Testis (tissue), 2 donors: ENCODE data around the gene PGC.

ENCODE experiments used
- POLR2A ChIP-seq: fragments of 450-650 bp; IDR thresholded peaks from one replicate; pipeline ENCODE4 v1.6.1; 2017; ENCODE audit warnings: antibody characterized with exemption, mild to moderate bottlenecking, moderate library complexity
- TF ChIP-seq, protein P1 (sequence below), 3 experiments: fragments of 450-650 bp in 2 of 3; fragments of 200-600 bp in 1 of 3; sonication (generic) in 1 of 3; IDR thresholded peaks; one replicate each; pipeline ENCODE4 v1.5.1; 2016 to 2019; ENCODE audit warnings: antibody characterized with exemption in 3 of 3, mild to moderate bottlenecking in 2 of 3, moderate library complexity in 1 of 3

GRCh38 chr6:41769376-41769775 is 22.2 kb upstream of the PGC start:
- TF ChIP-seq, protein P1, sequence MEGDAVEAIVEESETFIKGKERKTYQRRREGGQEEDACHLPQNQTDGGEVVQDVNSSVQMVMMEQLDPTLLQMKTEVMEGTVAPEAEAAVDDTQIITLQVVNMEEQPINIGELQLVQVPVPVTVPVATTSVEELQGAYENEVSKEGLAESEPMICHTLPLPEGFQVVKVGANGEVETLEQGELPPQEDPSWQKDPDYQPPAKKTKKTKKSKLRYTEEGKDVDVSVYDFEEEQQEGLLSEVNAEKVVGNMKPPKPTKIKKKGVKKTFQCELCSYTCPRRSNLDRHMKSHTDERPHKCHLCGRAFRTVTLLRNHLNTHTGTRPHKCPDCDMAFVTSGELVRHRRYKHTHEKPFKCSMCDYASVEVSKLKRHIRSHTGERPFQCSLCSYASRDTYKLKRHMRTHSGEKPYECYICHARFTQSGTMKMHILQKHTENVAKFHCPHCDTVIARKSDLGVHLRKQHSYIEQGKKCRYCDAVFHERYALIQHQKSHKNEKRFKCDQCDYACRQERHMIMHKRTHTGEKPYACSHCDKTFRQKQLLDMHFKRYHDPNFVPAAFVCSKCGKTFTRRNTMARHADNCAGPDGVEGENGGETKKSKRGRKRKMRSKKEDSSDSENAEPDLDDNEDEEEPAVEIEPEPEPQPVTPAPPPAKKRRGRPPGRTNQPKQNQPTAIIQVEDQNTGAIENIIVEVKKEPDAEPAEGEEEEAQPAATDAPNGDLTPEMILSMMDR (IDR thresholded peaks at IDR 0.05), result no peak
- no peak for TF ChIP-seq POLR2A
